ENCODE measurements around the gene MAGEA2. TPM values are rescaled to one million over a fixed set of nuclear protein-coding genes. Genes with fewer than 3 reads are reported as not detected.
"Not testable (repeated sequence)": the region's sequence is repeated elsewhere in the genome, so short reads cannot be mapped to it uniquely, and the experiment has no call there.

MAGEA2 gene
- total RNA-seq, 4 donors from 2014 or later, result not detected

- H3K4me3 ChIP-seq, result no peak overlapping the region
- 77% methylated on average over 5 of the region's 5 CpGs for WGBS
- no peaks in the 10 kb centered on the region for H3K9me3 ChIP-seq
- H3K36me3 ChIP-seq, result no peaks in the 10 kb centered on the region
- H3K4me1 ChIP-seq, result no peaks in the 10 kb centered on the region
- no peaks in the 10 kb centered on the region for H3K27me3 ChIP-seq
- no peak for DNase-seq (ENCODE audit: extremely low spot score)
- no peak for TF ChIP-seq POLR2A (IDR thresholded peaks at IDR 0.05; ENCODE audit: low read depth)
- no peak for TF ChIP-seq POLR2AphosphoS5 (IDR thresholded peaks at IDR 0.05)
- no peak for TF ChIP-seq CTCF (IDR thresholded peaks at IDR 0.05)
- TF ChIP-seq EP300 (IDR thresholded peaks at IDR 0.05), result no peak
- H3K27ac ChIP-seq (replicated peaks in 1 of 4), result no peak overlapping the region
- intact Hi-C loops (cut with DNase I), result no loop called here
These were observed 15.1 kb downstream of the MAGEA2 start for GRCh38 chrX:152738560-152738959.

GRCh38 chrX:152736528-152736927 lies 17.1 kb downstream of the MAGEA2 start:
- H3K36me3 ChIP-seq; H3K27ac ChIP-seq (replicated peaks in 1 of 4); intact Hi-C loops (cut with DNase I); H3K27me3 ChIP-seq; H3K4me3 ChIP-seq; DNase-seq (ENCODE audit: extremely low spot score); H3K9me3 ChIP-seq; H3K4me1 ChIP-seq: not testable (repeated sequence)
- 87% methylated on average over 12 of the region's 12 CpGs for WGBS

GRCh38 chrX:152735860-152736511 lies 17.7 kb downstream of the MAGEA2 start:
- 90% methylated on average over 10 of the region's 12 CpGs for WGBS
- intact Hi-C loops (cut with DNase I), result no loop called here
- Histone ChIP-seq H3K9me3 (no peaks in the 10 kb centered on the region), H3K36me3 (no peaks in the 10 kb centered on the region), H3K27ac (replicated peaks in 1 of 4) (no peak overlapping the region), H3K4me1 (no peaks in the 10 kb centered on the region), H3K4me3 (no peak overlapping the region), H3K27me3 (no peaks in the 10 kb centered on the region)
- no peak for DNase-seq (ENCODE audit: extremely low spot score)
- TF ChIP-seq CTCF (IDR thresholded peaks at IDR 0.05) (no peak), EP300 (IDR thresholded peaks at IDR 0.05) (no peak), POLR2A (IDR thresholded peaks at IDR 0.05; ENCODE audit: low read depth) (no peak), POLR2AphosphoS5 (IDR thresholded peaks at IDR 0.05) (no peak)

GRCh38 chrX:152735101-152735500 lies 18.5 kb downstream of the MAGEA2 start:
- no peaks in the 10 kb centered on the region for H3K36me3 ChIP-seq
- no peaks in the 10 kb centered on the region for H3K27me3 ChIP-seq
- intact Hi-C loops (cut with DNase I), result no loop called here
- WGBS, result 90% methylated on average over 2 of the region's 2 CpGs
- no peaks in the 10 kb centered on the region for H3K4me1 ChIP-seq
- H3K9me3 ChIP-seq, result no peaks in the 10 kb centered on the region
- no peak overlapping the region for H3K4me3 ChIP-seq
- DNase-seq (ENCODE audit: extremely low spot score), result no peak
- TF ChIP-seq POLR2A (IDR thresholded peaks at IDR 0.05; ENCODE audit: low read depth) (no peak), CTCF (IDR thresholded peaks at IDR 0.05) (no peak), EP300 (IDR thresholded peaks at IDR 0.05) (no peak), POLR2AphosphoS5 (IDR thresholded peaks at IDR 0.05) (no peak)
- H3K27ac ChIP-seq (replicated peaks in 1 of 4), result no peak overlapping the region

GRCh38 chrX:152734143-152734858 lies 19.3 kb downstream of the MAGEA2 start:
- H3K4me3 ChIP-seq; H3K9me3 ChIP-seq; intact Hi-C loops (cut with DNase I); H3K36me3 ChIP-seq; H3K4me1 ChIP-seq; DNase-seq (ENCODE audit: extremely low spot score); H3K27me3 ChIP-seq; H3K27ac ChIP-seq (replicated peaks in 1 of 4): not testable (repeated sequence)
- WGBS, result 86% methylated on average over 8 of the region's 22 CpGs

All from esophagus muscularis mucosa (tissue), 4 donors.